Uterus (tissue), 4 donors: ENCODE results near the gene IL1RAPL2. TPM values are rescaled to one million over a fixed set of nuclear protein-coding genes. Genes with fewer than 3 reads are reported as not detected.
"Not testable (repeated sequence)": the region's sequence is repeated elsewhere in the genome, so short reads cannot be mapped to it uniquely, and the experiment has no call there.

Experiments used
- DNase-seq, 2 donors: peaks; one replicate each; pipeline ENCODE4 v3.0.0-alpha.2; 2019 to 2020
- H3K27ac ChIP-seq, 2 donors: fragments of 200-600 bp; sonication (generic); 1 replicate in 1 of 2; 2 replicates in 1 of 2; pipeline ENCODE4 v1.5.1; 2016 to 2018
- H3K27me3 ChIP-seq, 2 donors: fragments of 200-600 bp; sonication (generic); one replicate each; pipeline ENCODE4 v1.5.1; 2018 to 2019; ENCODE audit warnings: control low read depth in 1 of 2
- H3K36me3 ChIP-seq, 2 donors: fragments of 200-600 bp; sonication (generic); one replicate each; pipeline ENCODE4 v1.5.1; 2019; ENCODE audit warnings: control low read depth in 1 of 2
- H3K4me1 ChIP-seq, 2 donors: fragments of 200-600 bp; sonication (generic); one replicate each; pipeline ENCODE4 v1.5.1; 2018 to 2019; ENCODE audit warnings: control low read depth in 1 of 2
- H3K4me3 ChIP-seq, 2 donors: fragments of 200-600 bp; sonication (generic); 1 replicate in 1 of 2; 2 replicates in 1 of 2; pipeline ENCODE4 v1.5.1; 2018 to 2019; ENCODE audit warnings: mild to moderate bottlenecking in 1 of 2
- H3K9me3 ChIP-seq, 2 donors: fragments of 200-600 bp; sonication (generic); one replicate each; pipeline ENCODE4 v1.5.1; 2019; ENCODE audit warnings: control low read depth in 1 of 2
- CTCF ChIP-seq, 4 experiments: fragments of 200-600 bp in 2 of 4; fragments of 450-650 bp in 2 of 4; sonication (generic) in 2 of 4; IDR thresholded peaks; one replicate each; pipeline ENCODE4 v1.5.1; 2016 to 2019; ENCODE audit warnings: antibody characterized with exemption in 4 of 4, mild to moderate bottlenecking in 2 of 4, moderate library complexity in 1 of 4
- POLR2A ChIP-seq, 2 donors: fragments of 450-650 bp; IDR thresholded peaks; one replicate each; pipeline ENCODE4 v1.6.1; 2016; ENCODE audit warnings: antibody characterized with exemption in 2 of 2, mild to moderate bottlenecking in 1 of 2, moderate library complexity in 1 of 2
- intact Hi-C: fragments of 100-400 bp; cut with DNase I; formaldehyde crosslinking; loops from one replicate; pipeline ENCODE4 v1.15.1; 2023; ENCODE audit warnings: low total_unique reads
- total RNA-seq, 4 donors: library from RNA; depleted of rRNA in 3 of 4; stranded (reverse); fragments of >200 nt in 3 of 4; gene quantifications; one replicate each; pipeline versions ENCODE4 v1.1.0 to v1.2.4, GENCODE V29; 2014 to 2023
- donor health status: DM: yes; HTN: yes; CAD: no.

Gene IL1RAPL2
- 1 to 10 TPM in 1 of 4 donors, not detected in 3; 2.1 TPM for total RNA-seq

- intact Hi-C loops: no loop called here
- H3K36me3 ChIP-seq: no peaks in the 10 kb centered on the region
- H3K27ac ChIP-seq: no peak within 1 kb of the TSS
- no peaks in the 10 kb centered on the region for H3K9me3 ChIP-seq
- DNase-seq: no peak
- no peak within 1 kb of the TSS for H3K4me3 ChIP-seq
- TF ChIP-seq POLR2A (IDR thresholded peaks at IDR 0.05) (no peak), CTCF (IDR thresholded peaks at IDR 0.05) (no peak)
- H3K27me3 ChIP-seq: peaks cover 0 to 12% of the 10 kb centered on the region in 2 donors
- no peaks in the 10 kb centered on the region for H3K4me1 ChIP-seq
Measured at GRCh38 chrX:104565791-104566680, at the start of gene IL1RAPL2. Gene IL1RAPL2, plus strand, starts transcription at chrX:104566199.

DNA sequence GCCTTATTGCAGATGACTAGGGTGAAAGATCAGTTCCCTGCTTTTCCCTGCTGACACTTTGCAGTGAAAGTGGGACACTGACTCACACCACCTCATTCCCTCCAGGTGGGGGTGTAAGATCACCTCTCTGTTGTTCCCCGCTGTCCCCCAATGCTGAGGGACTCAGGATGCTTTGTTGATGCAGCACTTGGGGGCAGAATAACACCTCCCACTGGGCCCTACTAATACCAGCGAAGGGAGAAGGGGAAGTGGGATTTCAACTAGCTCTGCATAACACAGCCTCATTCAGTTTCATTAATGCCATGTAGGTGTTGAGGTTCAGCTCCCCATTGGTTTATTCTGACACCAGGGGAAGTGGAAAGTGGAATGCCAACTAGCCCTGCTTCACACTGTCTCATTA, 43.6 kb upstream of the IL1RAPL2 start:
- intact Hi-C loops: no loop called here
- Histone ChIP-seq H3K27me3 (no peaks in the 10 kb centered on the region), H3K27ac (no peak overlapping the region), H3K4me3 (no peak overlapping the region), H3K9me3 (no peaks in the 10 kb centered on the region), H3K36me3 (no peaks in the 10 kb centered on the region), H3K4me1 (no peaks in the 10 kb centered on the region)
- no peak for TF ChIP-seq CTCF (IDR thresholded peaks at IDR 0.05)
- no peak for TF ChIP-seq POLR2A (IDR thresholded peaks at IDR 0.05)
- DNase-seq: no peak

- H3K4me3 ChIP-seq: no peak overlapping the region
- H3K27me3 ChIP-seq: no peaks in the 10 kb centered on the region
- no peaks in the 10 kb centered on the region for H3K36me3 ChIP-seq
- no peak for DNase-seq
- intact Hi-C loops: no loop called here
- H3K4me1 ChIP-seq: no peaks in the 10 kb centered on the region
- H3K9me3 ChIP-seq: no peaks in the 10 kb centered on the region
- no peak for TF ChIP-seq POLR2A (IDR thresholded peaks at IDR 0.05)
- no peak for TF ChIP-seq CTCF (IDR thresholded peaks at IDR 0.05)
- H3K27ac ChIP-seq: no peak overlapping the region
Measured at GRCh38 chrX:104523858-104524257, 42.1 kb upstream of the IL1RAPL2 start.

- H3K4me1 ChIP-seq: no peaks in the 10 kb centered on the region
- DNase-seq: no peak
- H3K9me3 ChIP-seq: no peaks in the 10 kb centered on the region
- no peak overlapping the region for H3K27ac ChIP-seq
- H3K36me3 ChIP-seq: no peaks in the 10 kb centered on the region
- H3K27me3 ChIP-seq: no peaks in the 10 kb centered on the region
- intact Hi-C loops: no loop called here
- TF ChIP-seq POLR2A (IDR thresholded peaks at IDR 0.05) (no peak), CTCF (IDR thresholded peaks at IDR 0.05) (no peak)
- H3K4me3 ChIP-seq: no peak overlapping the region
Measured at GRCh38 chrX:104539081-104539480, 26.9 kb upstream of the IL1RAPL2 start.

GRCh38 chrX:104542447-104542846, 23.6 kb upstream of the IL1RAPL2 start:
- H3K4me1 ChIP-seq, DNase-seq, H3K27me3 ChIP-seq, H3K36me3 ChIP-seq, H3K27ac ChIP-seq, H3K4me3 ChIP-seq, H3K9me3 ChIP-seq, intact Hi-C loops: not testable (repeated sequence)
